GM23338 (cell line): ENCODE results near the gene METTL26. TPM values are rescaled to one million over a fixed set of nuclear protein-coding genes. Genes with fewer than 3 reads are reported as not detected.

Source experiments
- ATAC-seq: fragments of 200-7000 bp; cut with Tn5 transposase; 3 replicates; pipeline ENCODE4 v1.9.1; 2020
- DNase-seq: peaks from one replicate; pipeline ENCODE4 v3.0.0-alpha.2; 2015; ENCODE audit warnings: low spot score
- H2AFZ ChIP-seq: fragments of 200-600 bp; sonication (generic); 2 replicates; pipeline ENCODE4 v1.8.0; 2016; ENCODE audit warnings: antibody characterized with exemption, mild to moderate bottlenecking, moderate library complexity
- H3F3A ChIP-seq: fragments of 200-600 bp; sonication (generic); replicated peaks from 2 replicates; pipeline ENCODE4 v1.8.0; 2017; ENCODE audit warnings: antibody characterized with exemption, mixed run types, low read depth
- H3K27ac ChIP-seq: fragments of 200-600 bp; sonication (generic); 2 replicates; pipeline ENCODE4 v1.6.1; 2016; ENCODE audit warnings: low read depth
- H3K27me3 ChIP-seq: fragments of 200-600 bp; sonication (generic); 2 replicates; pipeline ENCODE4 v1.8.0; 2016; ENCODE audit warnings: mild to moderate bottlenecking, mixed run types, moderate library complexity; ENCODE audit not compliant: insufficient read depth
- H3K36me3 ChIP-seq: fragments of 200-600 bp; sonication (generic); 2 replicates; pipeline ENCODE4 v1.8.0; 2016; ENCODE audit warnings: mild to moderate bottlenecking; ENCODE audit not compliant: insufficient read depth
- H3K4me1 ChIP-seq: fragments of 200-600 bp; sonication (generic); 2 replicates; pipeline ENCODE4 v1.8.0; 2016; ENCODE audit warnings: mild to moderate bottlenecking, moderate library complexity; ENCODE audit not compliant: insufficient read depth
- H3K4me2 ChIP-seq: fragments of 200-600 bp; sonication (generic); 2 replicates; pipeline ENCODE4 v1.7.1; 2017; ENCODE audit warnings: mixed run types
- H3K4me3 ChIP-seq: fragments of 200-600 bp; sonication (generic); 2 replicates; pipeline ENCODE4 v1.6.1; 2016; ENCODE audit warnings: mixed run types
- H3K79me2 ChIP-seq: fragments of 200-600 bp; sonication (generic); replicated peaks from 2 replicates; pipeline ENCODE4 v1.8.0; 2017; ENCODE audit warnings: mild to moderate bottlenecking; ENCODE audit not compliant: insufficient read depth
- H3K9me2 ChIP-seq: fragments of 200-600 bp; sonication (generic); 2 replicates; pipeline ENCODE4 v1.8.0; 2017; ENCODE audit not compliant: insufficient read depth
- H4K20me1 ChIP-seq: fragments of 200-600 bp; sonication (generic); replicated peaks from 2 replicates; pipeline ENCODE4 v1.8.0; 2017; ENCODE audit warnings: mild to moderate bottlenecking; ENCODE audit not compliant: insufficient read depth
- H3K27ac Mint-ChIP-seq: 2 replicates; pipeline ENCODE4 v1.8.0; 2020; ENCODE audit warnings: inconsistent platforms, mild to moderate bottlenecking, moderate library complexity, mixed read lengths
- H3K27me3 Mint-ChIP-seq: 3 replicates; pipeline ENCODE4 v1.8.0; 2022; ENCODE audit warnings: low read depth, mild to moderate bottlenecking, moderate library complexity, mixed read lengths, inconsistent platforms; ENCODE audit not compliant: insufficient read depth, poor library complexity
- H3K36me3 Mint-ChIP-seq: 3 replicates; pipeline ENCODE4 v1.8.0; 2021; ENCODE audit warnings: low read depth, mild to moderate bottlenecking, inconsistent platforms, moderate library complexity, mixed read lengths
- H3K4me1 Mint-ChIP-seq: 3 replicates; pipeline ENCODE4 v1.8.0; 2020; ENCODE audit warnings: mild to moderate bottlenecking, inconsistent platforms, mixed read lengths
- H3K4me3 Mint-ChIP-seq: 3 replicates; pipeline ENCODE4 v1.8.0; 2021; ENCODE audit warnings: moderate library complexity, mild to moderate bottlenecking, inconsistent platforms, mixed read lengths
- H3K9me3 Mint-ChIP-seq: 3 replicates; pipeline ENCODE4 v1.8.0; 2020; ENCODE audit warnings: moderate library complexity, mild to moderate bottlenecking, inconsistent platforms, mixed read lengths
- CREB1 ChIP-seq: fragments of 250-450 bp; sonication (Bioruptor Pico); IDR thresholded peaks from 2 replicates; pipeline ENCODE4 v1.5.0; 2020; ENCODE audit warnings: low read depth, mild to moderate bottlenecking, moderate library complexity
- CTCF ChIP-seq, 2 experiments: fragments of 200-600 bp in 1 of 2; sonication (generic) in 1 of 2; conservative IDR thresholded peaks; 2 replicates each; pipeline versions ENCODE4 v1.5.1 to v1.6.1; 2016 to 2017; ENCODE audit warnings: antibody characterized with exemption in 2 of 2, low read depth in 2 of 2, mild to moderate bottlenecking in 2 of 2, moderate library complexity in 1 of 2
- ETS1 ChIP-seq: IDR thresholded peaks from 2 replicates; pipeline ENCODE4 v1.6.1; 2016; ENCODE audit warnings: antibody characterized with exemption
- EZH2 ChIP-seq: fragments of 200-600 bp; sonication (generic); IDR thresholded peaks from one replicate; pipeline ENCODE4 v1.8.0; 2017; ENCODE audit warnings: antibody characterized with exemption, mild to moderate bottlenecking, low read depth; ENCODE audit not compliant: unreplicated experiment
- EZH2phosphoT487 ChIP-seq: fragments of 200-600 bp; sonication (generic); IDR thresholded peaks from one replicate; pipeline ENCODE4 v1.8.1; 2018; ENCODE audit warnings: antibody characterized with exemption; ENCODE audit not compliant: unreplicated experiment
- JUNB ChIP-seq: IDR thresholded peaks from one replicate; pipeline ENCODE4 v1.6.1; 2016; ENCODE audit warnings: antibody characterized with exemption; ENCODE audit not compliant: unreplicated experiment
- NANOG ChIP-seq: IDR thresholded peaks from 2 replicates; pipeline ENCODE4 v1.6.1; 2016; ENCODE audit warnings: antibody characterized with exemption, borderline replicate concordance
- POLR2AphosphoS5 ChIP-seq: IDR thresholded peaks from 2 replicates; pipeline ENCODE4 v1.6.1; 2016; ENCODE audit warnings: antibody characterized with exemption, low read depth
- REST ChIP-seq: IDR thresholded peaks from one replicate; pipeline ENCODE4 v1.6.1; 2018; ENCODE audit warnings: antibody characterized with exemption; ENCODE audit not compliant: unreplicated experiment
- STAT1 ChIP-seq: IDR thresholded peaks from one replicate; pipeline ENCODE4 v1.6.1; 2016; ENCODE audit warnings: antibody characterized with exemption; ENCODE audit not compliant: unreplicated experiment
- ZNF114 ChIP-seq: fragments of 250-450 bp; sonication (Bioruptor Pico); IDR thresholded peaks from 2 replicates; pipeline ENCODE4 v1.5.0; 2020; ENCODE audit warnings: mild to moderate bottlenecking, moderate library complexity
- ZNF331 ChIP-seq: fragments of 250-450 bp; sonication (Bioruptor Pico); IDR thresholded peaks from 2 replicates; pipeline ENCODE4 v1.5.0; 2020; ENCODE audit warnings: low read depth, mild to moderate bottlenecking, moderate library complexity
- ZNF462 ChIP-seq: fragments of 250-450 bp; sonication (Bioruptor Pico); IDR thresholded peaks from 2 replicates; pipeline ENCODE4 v1.5.0; 2020; ENCODE audit warnings: mild to moderate bottlenecking, moderate library complexity
- polyA plus RNA-seq: library from polyadenylated mRNA; unstranded; fragments of >200 nt; fragmentation: Nextera tagmentation; extraction: Ambion mirVana; gene quantifications from 2 replicates; pipeline ENCODE4 v1.2.1, GENCODE V29; 2016
- total RNA-seq: library from RNA; depleted of rRNA; stranded (reverse); fragments of >200 nt; shearing (Covaris generic); gene quantifications from 2 replicates; pipeline ENCODE4 v1.2.3, GENCODE V29; 2014

The METTL26 gene
- total and polyA plus RNA-seq, 2 experiments from 2014 or later = 153 to 223 TPM

GRCh38 chr16:630249-630814 is 5.8 kb downstream of the METTL26 start:
- no peak overlapping the region for H3K27ac Mint-ChIP-seq
- H3K27me3 ChIP-seq = no peaks in the 10 kb centered on the region
- TF ChIP-seq ZNF331 (CRISPR knock-in tag) = no peak
- TF ChIP-seq STAT1 = no peak
- TF ChIP-seq EZH2phosphoT487 = no peak
- TF ChIP-seq NANOG = no peak
- TF ChIP-seq ETS1 = no peak
- TF ChIP-seq JUNB = no peak
- TF ChIP-seq POLR2AphosphoS5 = no peak
- no peak for TF ChIP-seq REST
- no peak for TF ChIP-seq EZH2
- TF ChIP-seq ZNF462 (CRISPR knock-in tag) = no peak
- TF ChIP-seq ZNF114 (CRISPR knock-in tag) = no peak
- TF ChIP-seq CTCF (conservative IDR thresholded peaks at IDR 0.05; ENCODE audit: low read depth in 2 of 2) = no peak
- no peak for TF ChIP-seq CREB1 (CRISPR knock-in tag)
- H3K9me2 ChIP-seq = no peaks in the 10 kb centered on the region
- peak overlapping the region; percentile 51; the same call in 1 of the 2 replicates for H3K4me3 ChIP-seq
- no peaks in the 10 kb centered on the region for H3K36me3 ChIP-seq
- H3K79me2 ChIP-seq = no peaks in the 10 kb centered on the region; the same call in 1 of the 2 replicates
- H3K9me3 Mint-ChIP-seq = no peaks in the 10 kb centered on the region
- peaks cover 16% of the 10 kb centered on the region for H3K27me3 Mint-ChIP-seq
- no peaks in the 10 kb centered on the region for H4K20me1 ChIP-seq
- no peaks in the 10 kb centered on the region for H3F3A ChIP-seq
- peaks cover 13% of the 10 kb centered on the region for H3K4me1 ChIP-seq
- H3K36me3 Mint-ChIP-seq = no peaks in the 10 kb centered on the region; the same call in 2 of the 3 replicates
- peak overlapping the region; percentile 74 for H3K4me2 ChIP-seq
- peak; percentile 18 for ATAC-seq
- H3K4me3 Mint-ChIP-seq = peak overlapping the region; percentile 45; the same call in 1 of the 3 replicates
- peaks cover 12% of the 10 kb centered on the region for H3K4me1 Mint-ChIP-seq
- 0 out of 2 replicates have a peak overlapping the region, but pooled peaks have one; percentile 74 for H3K27ac ChIP-seq
- no peak overlapping the region for H2AFZ ChIP-seq
- no peak for DNase-seq
